ENCODE data around the gene ADRB1. TPM values are rescaled to one million over a fixed set of nuclear protein-coding genes. Genes with fewer than 3 reads are reported as not detected.

Gene ADRB1
- total and polyA plus RNA-seq, 4 experiments from 2014 or later: not detected

DNA sequence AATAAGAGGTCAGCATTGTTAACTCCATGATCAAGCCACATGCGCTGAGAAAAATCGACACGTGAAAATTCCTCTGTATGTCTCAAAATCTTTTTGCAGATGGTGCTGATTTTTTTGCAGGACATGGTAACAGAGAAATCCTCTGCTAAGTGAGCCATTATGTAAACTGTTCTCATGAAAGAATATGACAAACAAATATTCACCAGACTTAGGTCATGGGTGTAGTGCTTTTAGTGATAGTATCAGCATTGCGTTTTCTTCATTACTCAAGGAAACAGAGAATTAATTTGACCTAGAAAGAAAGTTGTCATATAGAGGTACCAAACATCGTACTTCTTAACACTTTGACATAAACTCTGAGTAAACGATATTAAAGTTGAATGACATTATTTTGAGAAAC, 34.7 kb downstream of the ADRB1 start:
- intact Hi-C loops (cut with micrococcal nuclease): no loop called here
- POLR2A ChIA-PET (ENCODE audit: partially characterized antibody): no interaction called here
- peaks cover 0 to 5% of the 10 kb centered on the region in 2 donors for H3K27me3 Mint-ChIP-seq

DNA sequence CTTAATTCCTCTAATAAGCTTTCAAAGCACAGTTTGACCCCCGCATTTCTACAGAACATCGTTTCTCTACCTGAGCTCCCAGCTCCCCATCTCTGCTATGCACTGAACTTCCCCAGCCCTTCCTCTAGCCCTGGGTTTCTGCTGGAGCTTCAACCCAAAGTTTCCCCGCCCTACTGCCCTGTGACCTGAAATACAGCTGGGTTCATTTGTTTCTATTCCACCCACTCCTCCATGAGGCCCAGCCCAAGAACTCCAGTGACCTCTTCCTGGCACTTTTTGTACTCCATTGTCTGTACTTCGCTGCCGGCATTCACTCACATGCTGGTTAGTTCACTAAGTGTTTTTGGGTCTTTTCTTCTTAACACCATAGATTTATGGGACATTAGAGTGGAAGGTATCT, 35.8 kb downstream of the ADRB1 start:
- peaks cover 0 to 2% (median 0%) of the 10 kb centered on the region in 8 donors for H3K9me3 Mint-ChIP-seq
- H3K27ac Mint-ChIP-seq: no peak overlapping the region
- no peak overlapping the region for H3K4me3 Mint-ChIP-seq
- peaks cover 0 to 5% of the 10 kb centered on the region in 2 donors for H3K27me3 Mint-ChIP-seq
- no peak overlapping the region for H3K4me3 ChIP-seq (ENCODE audit: low read length in 2 of 2)
- no peaks in the 10 kb centered on the region for H3K9me3 ChIP-seq (ENCODE audit: control insufficient read depth in 1 of 2, low read length in 2 of 2)
- H3K36me3 Mint-ChIP-seq: no peaks in the 10 kb centered on the region
- no peak for DNase-seq
- H3K4me1 ChIP-seq (ENCODE audit: insufficient read depth, low read length): no peaks in the 10 kb centered on the region
- ChIA-PET POLR2A (ENCODE audit: partially characterized antibody) (no interaction called here), CTCF (ENCODE audit: partially characterized antibody) (interaction anchor here (0.8 kb wide), 1 partner anchor 24 kb away, joined by 3 read pairs; no protein-coding TSS in a partner anchor)
- H3K27me3 ChIP-seq (ENCODE audit: insufficient read depth, low read length): no peaks in the 10 kb centered on the region
- peaks cover 0 to 1% (median 0%) of the 10 kb centered on the region in 4 donors for H3K4me1 Mint-ChIP-seq
- intact Hi-C loops (cut with micrococcal nuclease): no loop called here
- H3K36me3 ChIP-seq (ENCODE audit: insufficient read depth, low read length): no peaks in the 10 kb centered on the region
- H3K27ac ChIP-seq (ENCODE audit: low read depth, low read length): no peak overlapping the region

More for the DNA sequence above, 34.7 kb downstream of the ADRB1 start:
- no peak for DNase-seq
- Histone ChIP-seq H3K36me3 (ENCODE audit: insufficient read depth, low read length) (no peaks in the 10 kb centered on the region), H3K4me1 (ENCODE audit: insufficient read depth, low read length) (peaks cover 10% of the 10 kb centered on the region), H3K9me3 (ENCODE audit: control insufficient read depth in 1 of 2, low read length in 2 of 2) (no peaks in the 10 kb centered on the region), H3K27ac (ENCODE audit: low read depth, low read length) (no peak overlapping the region), H3K4me3 (ENCODE audit: low read length in 2 of 2) (no peak overlapping the region), H3K27me3 (ENCODE audit: insufficient read depth, low read length) (no peaks in the 10 kb centered on the region)
- H3K4me1 Mint-ChIP-seq: peaks cover 4 to 8% (median 5%) of the 10 kb centered on the region in 4 donors
- H3K9me3 Mint-ChIP-seq: peaks cover 0 to 2% (median 0%) of the 10 kb centered on the region in 8 donors
- no peak overlapping the region for H3K4me3 Mint-ChIP-seq
- H3K27ac Mint-ChIP-seq: no peak overlapping the region
- H3K36me3 Mint-ChIP-seq: no peaks in the 10 kb centered on the region
- CTCF ChIA-PET (ENCODE audit: partially characterized antibody): interaction anchor here (0.8 kb wide), 1 partner anchor 25 kb away, joined by 3 read pairs; no protein-coding TSS in a partner anchor

DNA sequence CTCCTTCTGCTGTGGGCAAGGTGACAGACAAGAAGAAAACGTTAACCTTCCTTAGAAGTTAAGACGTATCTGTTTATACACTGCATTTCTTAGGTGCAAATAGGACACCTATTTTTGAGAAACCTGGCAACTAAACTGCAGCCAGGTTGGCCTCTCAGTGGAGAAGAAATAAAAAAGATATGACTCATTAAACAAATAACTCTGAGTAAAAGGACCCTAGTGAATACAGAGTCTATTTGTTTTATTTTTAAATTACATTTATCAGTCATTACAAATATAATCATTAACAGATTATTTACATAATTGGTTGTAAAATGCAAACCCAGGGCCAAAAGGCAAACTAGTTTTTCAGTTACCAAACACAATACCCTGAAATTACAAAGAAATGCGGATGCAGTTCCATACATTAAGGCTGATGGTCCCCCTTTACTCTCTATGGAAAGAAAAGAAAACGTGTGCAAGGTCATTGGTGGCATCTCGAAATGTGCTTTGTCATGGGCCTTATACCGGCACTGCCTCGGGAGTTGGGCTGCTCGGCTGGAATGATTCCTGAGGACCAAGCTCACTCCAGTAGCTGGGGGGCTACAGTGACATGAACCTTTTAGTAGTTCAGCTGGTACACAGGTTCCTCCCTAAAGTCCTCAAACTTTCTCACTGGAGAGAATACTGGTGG, 38.4 kb downstream of the ADRB1 start:
- ChIA-PET CTCF (ENCODE audit: partially characterized antibody) (no interaction called here), POLR2A (ENCODE audit: partially characterized antibody) (interaction anchor here (2.8 kb wide), 1 partner anchor 121 kb away, joined by 10 read pairs; no protein-coding TSS in a partner anchor)
- Mint-ChIP-seq H3K27me3 (peaks cover 0 to 5% of the 10 kb centered on the region in 2 donors), H3K4me1 (no peaks in the 10 kb centered on the region), H3K9me3 (peaks cover 0 to 3% (median 0%) of the 10 kb centered on the region in 8 donors), H3K4me3 (no peak overlapping the region), H3K27ac (no peak overlapping the region), H3K36me3 (no peaks in the 10 kb centered on the region)
- Histone ChIP-seq H3K4me3 (ENCODE audit: low read length in 2 of 2) (no peak overlapping the region), H3K27me3 (ENCODE audit: insufficient read depth, low read length) (no peaks in the 10 kb centered on the region), H3K4me1 (ENCODE audit: insufficient read depth, low read length) (no peaks in the 10 kb centered on the region), H3K27ac (ENCODE audit: low read depth, low read length) (no peak overlapping the region), H3K9me3 (ENCODE audit: control insufficient read depth in 1 of 2, low read length in 2 of 2) (no peaks in the 10 kb centered on the region), H3K36me3 (ENCODE audit: insufficient read depth, low read length) (no peaks in the 10 kb centered on the region)
- DNase-seq: no peak
- intact Hi-C loops (cut with micrococcal nuclease): loop anchor here (10.0 kb wide), 1 partner anchor 117 kb away; no protein-coding TSS in a partner anchor

DNA sequence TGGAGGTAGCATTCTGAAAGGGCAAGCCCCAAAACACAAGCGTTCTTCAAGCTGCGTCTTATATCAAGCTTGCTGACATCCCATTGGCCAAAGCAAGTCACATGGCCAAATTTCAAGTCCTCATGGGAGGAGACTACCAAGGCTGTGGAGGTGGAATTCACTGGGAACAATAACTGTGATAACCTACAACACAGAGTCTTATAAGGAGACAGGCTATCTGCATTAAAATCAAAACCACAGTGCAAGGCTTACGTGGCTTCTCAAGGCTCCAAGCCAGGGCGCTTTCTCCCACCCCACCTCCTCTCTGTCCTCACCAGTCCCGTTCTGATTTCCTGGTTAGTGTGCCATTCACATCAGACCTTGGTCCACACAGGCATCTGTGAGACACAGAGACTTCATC, 39.4 kb downstream of the ADRB1 start:
- Histone ChIP-seq H3K27ac (ENCODE audit: low read depth, low read length) (no peak overlapping the region), H3K4me3 (ENCODE audit: low read length in 2 of 2) (no peak overlapping the region), H3K27me3 (ENCODE audit: insufficient read depth, low read length) (no peaks in the 10 kb centered on the region), H3K36me3 (ENCODE audit: insufficient read depth, low read length) (no peaks in the 10 kb centered on the region), H3K4me1 (ENCODE audit: insufficient read depth, low read length) (no peaks in the 10 kb centered on the region), H3K9me3 (ENCODE audit: control insufficient read depth in 1 of 2, low read length in 2 of 2) (no peaks in the 10 kb centered on the region)
- ChIA-PET CTCF (ENCODE audit: partially characterized antibody) (no interaction called here), POLR2A (ENCODE audit: partially characterized antibody) (interaction anchor here (2.8 kb wide), 1 partner anchor 122 kb away, joined by 10 read pairs; no protein-coding TSS in a partner anchor)
- Mint-ChIP-seq H3K4me1 (no peaks in the 10 kb centered on the region), H3K9me3 (peaks cover 0 to 2% (median 0%) of the 10 kb centered on the region in 8 donors), H3K27ac (no peak overlapping the region), H3K4me3 (no peak overlapping the region), H3K27me3 (peaks cover 0 to 5% of the 10 kb centered on the region in 2 donors), H3K36me3 (no peaks in the 10 kb centered on the region)
- intact Hi-C loops (cut with micrococcal nuclease): loop anchor here (10.0 kb wide), 1 partner anchor 118 kb away; no protein-coding TSS in a partner anchor
- peak in 1 of 5 donors; percentile 12 for DNase-seq

DNA sequence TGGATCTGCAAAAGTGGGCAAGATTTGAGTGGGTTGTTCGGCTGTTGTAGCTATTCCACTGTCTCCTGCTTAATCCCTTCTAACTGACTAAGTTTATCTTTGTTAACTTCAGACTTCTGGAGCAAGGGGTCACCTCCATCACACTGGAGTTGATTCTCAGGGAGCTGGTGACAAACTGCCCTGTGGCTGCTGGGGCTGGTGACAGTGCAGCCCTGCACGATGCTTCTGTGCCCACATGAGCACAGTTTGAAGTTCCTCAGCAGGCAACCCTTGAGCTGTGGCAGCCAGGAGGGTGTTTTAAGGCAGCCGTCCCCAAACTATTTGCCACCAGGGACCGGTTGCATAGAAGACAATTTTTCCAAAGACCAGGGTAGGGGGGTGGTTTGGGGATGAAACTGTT, 40.5 kb downstream of the ADRB1 start:
- Mint-ChIP-seq H3K27ac (peak overlapping the region in 1 of 7 donors; percentile 19), H3K27me3 (peaks cover 0 to 5% of the 10 kb centered on the region in 2 donors), H3K36me3 (no peaks in the 10 kb centered on the region), H3K4me3 (no peak overlapping the region), H3K4me1 (no peaks in the 10 kb centered on the region), H3K9me3 (peaks cover 0 to 1% (median 0%) of the 10 kb centered on the region in 8 donors)
- Histone ChIP-seq H3K27ac (ENCODE audit: low read depth, low read length) (no peak overlapping the region), H3K27me3 (ENCODE audit: insufficient read depth, low read length) (no peaks in the 10 kb centered on the region), H3K4me1 (ENCODE audit: insufficient read depth, low read length) (no peaks in the 10 kb centered on the region), H3K9me3 (ENCODE audit: control insufficient read depth in 1 of 2, low read length in 2 of 2) (no peaks in the 10 kb centered on the region), H3K4me3 (ENCODE audit: low read length in 2 of 2) (no peak overlapping the region), H3K36me3 (ENCODE audit: insufficient read depth, low read length) (no peaks in the 10 kb centered on the region)
- POLR2A ChIA-PET (ENCODE audit: partially characterized antibody): interaction anchor here (0.7 to 2.8 kb wide), 3 partner anchors 11 to 133 kb away, joined by 3 to 10 read pairs (median 4); no protein-coding TSS in a partner anchor
- intact Hi-C loops (cut with micrococcal nuclease): loop anchor here (10.0 kb wide), 1 partner anchor 119 kb away; no protein-coding TSS in a partner anchor
- CTCF ChIA-PET (ENCODE audit: partially characterized antibody): no interaction called here
- no peak for DNase-seq

DNA sequence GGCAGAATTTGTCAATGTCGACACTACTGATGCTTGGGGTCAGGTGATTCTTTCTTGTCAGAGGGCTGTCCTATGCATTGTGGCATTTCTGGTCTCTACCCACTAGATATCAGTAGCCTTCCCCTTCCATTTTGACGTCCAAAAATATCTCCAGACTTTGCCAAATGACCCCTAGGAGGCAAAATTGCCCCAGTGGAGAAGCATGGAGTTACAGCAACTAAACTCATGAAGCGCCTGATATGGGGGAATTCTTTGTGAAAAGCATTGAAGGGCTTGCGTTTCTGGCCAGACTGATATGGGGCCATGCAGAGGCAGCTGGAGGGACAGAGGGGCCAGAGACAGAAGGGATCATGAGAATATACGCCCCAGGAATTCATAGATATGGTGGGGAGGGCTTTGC, 43.6 kb downstream of the ADRB1 start:
- Mint-ChIP-seq H3K27ac (peak overlapping the region in 1 of 7 donors; percentile 10), H3K4me3 (no peak overlapping the region), H3K4me1 (no peaks in the 10 kb centered on the region), H3K9me3 (peaks cover 0 to 1% (median 0%) of the 10 kb centered on the region in 8 donors), H3K27me3 (no peaks in the 10 kb centered on the region), H3K36me3 (no peaks in the 10 kb centered on the region)
- H3K36me3 ChIP-seq (ENCODE audit: insufficient read depth, low read length): no peaks in the 10 kb centered on the region
- H3K9me3 ChIP-seq (ENCODE audit: control insufficient read depth in 1 of 2, low read length in 2 of 2): no peaks in the 10 kb centered on the region
- H3K4me1 ChIP-seq (ENCODE audit: insufficient read depth, low read length): no peaks in the 10 kb centered on the region
- H3K4me3 ChIP-seq (ENCODE audit: low read length in 2 of 2): no peak overlapping the region
- no peaks in the 10 kb centered on the region for H3K27me3 ChIP-seq (ENCODE audit: insufficient read depth, low read length)
- intact Hi-C loops (cut with micrococcal nuclease): loop anchor here (10.0 kb wide), 1 partner anchor 122 kb away; no protein-coding TSS in a partner anchor
- POLR2A ChIA-PET (ENCODE audit: partially characterized antibody): no interaction called here
- DNase-seq: no peak
- CTCF ChIA-PET (ENCODE audit: partially characterized antibody): no interaction called here
- no peak overlapping the region for H3K27ac ChIP-seq (ENCODE audit: low read depth, low read length)

DNA sequence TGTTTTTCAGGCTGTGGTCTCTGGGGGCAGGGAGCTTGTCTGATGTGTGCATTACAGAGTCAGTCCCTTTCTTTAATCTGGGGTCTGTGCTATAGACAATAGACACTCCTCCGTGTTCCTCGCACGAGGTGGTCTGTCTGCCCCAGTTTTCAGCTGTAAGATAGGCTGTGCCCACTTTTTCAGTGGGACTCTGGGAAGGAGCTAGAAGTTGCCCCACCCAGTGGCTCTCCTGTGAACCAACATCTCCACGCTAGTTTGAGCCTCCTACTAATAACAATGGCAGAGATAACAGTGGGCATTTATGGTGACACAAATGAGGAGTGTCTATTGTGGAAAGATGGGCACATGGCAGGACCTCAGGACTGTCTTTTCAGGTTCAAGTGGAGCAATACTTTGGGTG, 44.0 kb downstream of the ADRB1 start:
- Mint-ChIP-seq H3K4me1 (no peaks in the 10 kb centered on the region), H3K27ac (no peak overlapping the region), H3K27me3 (no peaks in the 10 kb centered on the region), H3K36me3 (no peaks in the 10 kb centered on the region), H3K4me3 (no peak overlapping the region), H3K9me3 (peaks cover 0 to 1% (median 0%) of the 10 kb centered on the region in 8 donors)
- DNase-seq: no peak
- intact Hi-C loops (cut with micrococcal nuclease): loop anchor here (10.0 kb wide), 1 partner anchor 123 kb away; no protein-coding TSS in a partner anchor
- no peak overlapping the region for H3K27ac ChIP-seq (ENCODE audit: low read depth, low read length)
- H3K36me3 ChIP-seq (ENCODE audit: insufficient read depth, low read length): no peaks in the 10 kb centered on the region
- no peaks in the 10 kb centered on the region for H3K27me3 ChIP-seq (ENCODE audit: insufficient read depth, low read length)
- CTCF ChIA-PET (ENCODE audit: partially characterized antibody): no interaction called here
- POLR2A ChIA-PET (ENCODE audit: partially characterized antibody): no interaction called here
- no peak overlapping the region for H3K4me3 ChIP-seq (ENCODE audit: low read length in 2 of 2)
- H3K4me1 ChIP-seq (ENCODE audit: insufficient read depth, low read length): no peaks in the 10 kb centered on the region
- H3K9me3 ChIP-seq (ENCODE audit: control insufficient read depth in 1 of 2, low read length in 2 of 2): no peaks in the 10 kb centered on the region

Measured in CD4-positive, alpha-beta memory T cell (primary cell).